SK-N-MC (cell line): ENCODE data around the gene MARCHF6.
"Not testable (repeated sequence)": the region's sequence is repeated elsewhere in the genome, so short reads cannot be mapped to it uniquely, and the experiment has no call there.

Experiments
- EZH2 ChIP-seq: fragments of 200-600 bp; sonication (generic); IDR thresholded peaks from one replicate; pipeline ENCODE4 v1.6.1; 2017; ENCODE audit warnings: antibody characterized with exemption
- FOXP2 ChIP-seq: optimal IDR thresholded peaks from 2 replicates; pipeline ENCODE3; 2011; ENCODE audit warnings: mild to moderate bottlenecking, moderate library complexity; ENCODE audit not compliant: insufficient read depth; ENCODE audit errors: extremely low read length, control extremely low read depth
- POLR2AphosphoS5 ChIP-seq: IDR thresholded peaks from 2 replicates; pipeline ENCODE4 v1.6.1; 2012; ENCODE audit warnings: mild to moderate bottlenecking, low read depth, low read length, borderline replicate concordance

GRCh38 chr5:10344461-10345106, 8.9 kb upstream of the MARCHF6 start:
- TF ChIP-seq POLR2AphosphoS5, FOXP2, EZH2: not testable (repeated sequence)
